Daoy (cell line): ENCODE measurements around the gene PHF5A. TPM values are rescaled to one million over a fixed set of nuclear protein-coding genes. Genes with fewer than 3 reads are reported as not detected.

Source experiments
- DNase-seq: peaks from one replicate; pipeline ENCODE4 v3.0.0-alpha.2; 2015; ENCODE audit warnings: low read depth
- total RNA-seq: library from RNA; depleted of rRNA; stranded (reverse); fragments of >200 nt; shearing (Covaris generic); gene quantifications from 2 replicates; pipeline ENCODE4 v1.2.3, GENCODE V29; 2014; rRNA removed

PHF5A gene
- total RNA-seq, result 148 and 239 TPM in 2 replicates

- DNase-seq, result peak; percentile 97
Measured at GRCh38 chr22:41468381-41469217, at the start of gene PHF5A, which contains the start of gene ACO2. PHF5A (minus strand) TSS chr22:41468692; CDS start chr22:41468653, 39 bp downstream. ACO2 (plus strand) TSS chr22:41469117; CDS start chr22:41469147, 30 bp downstream.

- DNase-seq, result no peak
Measured at GRCh38 chr22:41518048-41518347, 49.5 kb upstream of the PHF5A start.

- peak; percentile 49 for DNase-seq
Measured at GRCh38 chr22:41517172-41518047, 48.9 kb upstream of the PHF5A start.

- no peak for DNase-seq
Measured at GRCh38 chr22:41516462-41516861, 48.0 kb upstream of the PHF5A start.

DNA sequence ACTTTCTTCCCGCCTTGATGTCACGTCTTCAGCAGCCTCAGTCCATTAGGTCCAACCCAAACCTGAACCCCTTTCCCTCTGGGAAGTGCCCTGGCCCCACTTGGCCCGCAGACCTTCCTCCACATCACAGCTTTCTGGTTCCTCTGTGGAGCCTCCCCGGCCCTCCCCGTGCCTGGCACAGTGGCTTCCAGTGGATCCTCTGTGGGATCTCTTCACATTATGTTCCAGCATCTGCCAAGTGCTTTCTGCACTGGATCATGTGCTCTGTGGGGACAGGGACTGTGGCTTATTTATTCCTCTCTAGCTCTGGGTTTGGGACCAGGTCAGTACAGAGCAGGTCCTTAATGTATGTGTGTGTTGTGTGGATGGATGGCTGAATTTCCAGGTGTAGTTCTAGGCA lies 44.9 kb upstream of the PHF5A start:
- no peak for DNase-seq

GRCh38 chr22:41512421-41513194 lies 44.1 kb upstream of the PHF5A start:
- peak; percentile 79 for DNase-seq

GRCh38 chr22:41511521-41511968 lies 43.1 kb upstream of the PHF5A start:
- no peak for DNase-seq

- DNase-seq, result no peak
Measured at GRCh38 chr22:41508770-41509170, 40.3 kb upstream of the PHF5A start.

- DNase-seq, result no peak
Measured at GRCh38 chr22:41507330-41508063, 39.0 kb upstream of the PHF5A start.

GRCh38 chr22:41505511-41506220 lies 37.2 kb upstream of the PHF5A start:
- DNase-seq, result no peak

DNA sequence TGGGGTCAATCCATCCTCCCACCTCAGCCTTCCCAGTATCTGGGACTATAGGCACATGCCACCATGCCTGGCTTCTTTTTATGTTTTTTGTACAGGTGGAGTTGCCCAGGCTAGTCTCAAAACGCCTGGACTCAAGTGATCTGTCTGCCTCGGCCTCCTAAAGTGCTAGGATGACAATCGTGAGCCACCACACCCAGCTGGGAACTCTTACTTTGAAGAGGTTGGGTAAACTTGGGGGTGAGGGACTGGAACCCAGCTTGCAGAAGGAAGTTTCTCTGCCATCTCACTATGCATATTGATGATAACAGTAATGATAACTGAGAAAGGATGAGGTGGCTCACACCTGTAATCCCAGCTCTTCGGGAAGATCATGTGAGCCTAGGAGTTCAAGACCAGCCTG lies 36.3 kb upstream of the PHF5A start:
- no peak for DNase-seq

DNA sequence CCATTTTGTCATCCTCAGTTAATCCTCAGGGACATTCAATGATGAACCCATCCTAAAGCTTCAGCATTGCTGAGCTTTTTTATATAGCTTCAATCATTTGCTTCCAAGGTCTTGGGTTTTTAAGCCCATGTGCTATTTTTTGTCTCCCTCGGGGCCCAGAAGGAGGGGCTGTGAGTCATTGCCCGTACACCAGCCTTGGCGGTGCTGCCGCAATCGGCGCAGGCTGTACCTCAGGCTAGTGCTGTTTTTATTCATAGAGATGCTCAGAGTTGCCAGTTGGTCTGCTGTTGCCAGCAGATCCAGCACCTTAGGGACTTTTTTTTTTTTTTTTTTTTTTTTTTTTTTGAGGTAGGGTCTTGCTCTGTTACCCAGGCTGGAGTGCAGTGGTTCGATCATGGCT lies 35.9 kb upstream of the PHF5A start:
- DNase-seq, result peak; percentile 24

DNA sequence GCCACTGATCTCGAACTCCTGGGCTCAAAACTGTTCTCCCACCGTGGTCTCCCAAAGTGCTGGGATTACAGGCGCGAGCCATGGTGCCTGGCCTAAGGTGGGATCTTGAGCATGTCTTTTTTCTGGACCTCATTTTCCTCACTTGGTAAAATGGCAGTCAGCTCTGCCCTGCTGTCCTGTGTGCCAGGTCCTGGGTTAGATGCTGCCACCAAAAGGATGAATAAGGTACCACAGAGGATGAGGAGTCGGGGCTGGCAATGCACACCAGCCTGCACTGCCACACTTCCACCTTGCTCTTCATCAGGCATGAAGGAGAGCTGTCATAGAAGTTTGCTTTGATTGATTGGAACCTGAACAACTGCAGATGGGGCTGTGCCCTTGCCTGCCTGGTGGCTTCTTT lies 32.7 kb upstream of the PHF5A start:
- no peak for DNase-seq

DNA sequence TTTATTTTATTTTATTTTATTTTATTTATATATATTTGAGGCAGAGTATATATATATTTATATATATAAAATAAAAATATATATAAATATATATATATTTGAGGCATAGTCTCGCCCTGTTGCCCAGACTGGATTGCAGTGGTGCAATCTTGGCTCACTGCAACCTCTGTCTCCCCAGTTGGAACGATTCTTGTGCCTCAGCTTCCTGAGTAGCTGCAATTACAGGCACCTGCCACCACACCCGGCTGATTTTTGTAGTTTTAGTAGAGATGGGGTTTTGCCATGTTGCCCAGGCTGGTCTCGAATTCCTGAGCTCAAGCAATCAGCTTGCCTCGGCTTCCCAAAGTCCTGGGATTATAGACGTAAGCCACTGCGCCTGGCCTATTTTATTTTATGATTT lies 31.8 kb upstream of the PHF5A start:
- no peak for DNase-seq

GRCh38 chr22:41499624-41500280 lies 31.3 kb upstream of the PHF5A start:
- DNase-seq, result no peak

DNA sequence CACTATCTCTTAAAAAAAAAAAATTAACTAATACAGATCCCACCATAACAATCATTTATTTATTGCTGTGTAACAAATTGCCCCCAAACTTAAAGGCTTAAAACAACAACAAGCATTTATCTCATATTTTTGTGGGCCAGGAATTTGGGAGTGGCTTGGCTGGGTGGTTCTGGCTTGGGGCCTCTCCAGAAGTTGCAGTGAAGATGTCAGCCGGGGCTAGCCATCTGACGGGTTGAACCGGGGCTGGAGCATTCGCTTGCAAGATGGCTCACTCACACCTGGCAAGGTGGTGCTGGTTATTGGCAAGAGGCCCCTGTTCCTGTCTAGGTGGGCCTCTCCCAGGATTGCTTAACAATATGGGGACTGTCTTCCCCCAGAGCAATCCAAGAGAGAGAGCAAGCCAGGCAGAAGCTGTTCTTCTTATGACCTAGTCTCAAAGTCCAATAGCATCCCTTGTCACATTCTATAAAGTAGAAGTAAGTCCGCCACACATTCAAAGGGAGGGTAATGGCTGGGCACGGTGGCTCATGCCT lies 29.9 kb upstream of the PHF5A start:
- no peak for DNase-seq

DNA sequence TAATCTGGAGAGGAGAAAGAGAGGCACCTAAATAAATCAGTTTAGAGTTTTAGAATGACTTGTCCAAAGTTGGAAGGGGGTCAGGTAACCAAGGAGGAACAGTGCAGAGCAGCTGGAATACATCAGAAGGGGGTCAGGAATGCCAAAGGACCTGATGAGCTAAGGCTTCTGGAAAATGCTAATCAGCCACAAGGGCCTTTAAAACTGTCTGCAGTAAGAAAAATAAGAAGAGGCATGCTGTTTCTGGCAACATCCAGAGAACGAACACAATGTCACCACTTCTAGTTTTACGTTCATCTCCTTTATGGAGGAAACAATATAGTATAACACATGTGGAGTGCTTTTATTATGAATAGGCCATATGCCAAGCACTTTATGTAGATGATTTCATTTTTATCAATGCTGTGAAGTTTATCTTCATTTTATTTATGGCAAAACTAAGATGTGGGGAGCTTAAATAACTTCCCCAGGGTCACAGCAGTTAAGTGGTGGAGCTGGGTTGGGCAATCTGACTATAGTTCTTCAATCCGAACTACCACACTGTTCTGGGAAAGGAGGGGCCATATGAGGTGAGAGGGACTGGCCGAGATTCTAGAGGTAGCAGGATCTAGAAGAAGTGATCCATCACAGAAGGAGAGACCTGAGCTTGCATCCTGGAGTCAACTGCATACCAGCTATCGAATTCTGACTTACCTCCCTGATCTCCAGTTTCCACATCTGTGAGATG lies 23.0 kb upstream of the PHF5A start:
- no peak for DNase-seq

GRCh38 chr22:41488596-41489385 lies 20.3 kb upstream of the PHF5A start:
- no peak for DNase-seq
